HCT116 (cell line): ENCODE data around the gene KRTAP5-4.

ENCODE experiments used
- CEBPB ChIP-seq: IDR thresholded peaks from 2 replicates; pipeline ENCODE4 v1.6.1; 2012; ENCODE audit warnings: low read depth
- EZH2 ChIP-seq: fragments of 200-600 bp; sonication (generic); IDR thresholded peaks from 2 replicates; pipeline ENCODE4 v1.6.1; 2017; ENCODE audit warnings: antibody characterized with exemption, mixed run types
- JUND ChIP-seq: IDR thresholded peaks from 2 replicates; pipeline ENCODE4 v1.6.1; 2012
- YY1 ChIP-seq: IDR thresholded peaks from 2 replicates; pipeline ENCODE4 v1.6.1; 2011; ENCODE audit warnings: low read length, low read depth, moderate library complexity, mild to moderate bottlenecking; ENCODE audit not compliant: insufficient replicate concordance; ENCODE audit errors: extremely low read depth
- ZBTB33 ChIP-seq: IDR thresholded peaks from 2 replicates; pipeline ENCODE4 v1.6.1; 2011; ENCODE audit warnings: mild to moderate bottlenecking, low read length, moderate library complexity; ENCODE audit not compliant: insufficient replicate concordance; ENCODE audit errors: extremely low read depth
- ZFX ChIP-seq: fragments of 450-650 bp; IDR thresholded peaks from 2 replicates; pipeline ENCODE4 v1.6.1; 2017
- TF ChIP-seq, protein P1 (sequence below), 3 experiments: fragments of 200-600 bp in 1 of 3; sonication (generic) in 1 of 3; IDR thresholded peaks in 2 of 3; conservative IDR thresholded peaks in 1 of 3; 2 replicates each; pipeline ENCODE4 v1.5.1; 2012 to 2017; ENCODE audit warnings: low read depth in 2 of 3, low read length in 2 of 3, antibody characterized with exemption in 1 of 3, borderline replicate concordance in 1 of 3, control low read depth in 1 of 3, mild to moderate bottlenecking in 1 of 3, mixed read lengths in 1 of 3, mixed run types in 1 of 3, moderate library complexity in 1 of 3; ENCODE audit not compliant: insufficient read depth in 1 of 3
- TF ChIP-seq, protein P2 (sequence below): IDR thresholded peaks from 2 replicates; pipeline ENCODE4 v1.6.1; 2012

- TF ChIP-seq CEBPB = no peak
- TF ChIP-seq, protein P1, sequence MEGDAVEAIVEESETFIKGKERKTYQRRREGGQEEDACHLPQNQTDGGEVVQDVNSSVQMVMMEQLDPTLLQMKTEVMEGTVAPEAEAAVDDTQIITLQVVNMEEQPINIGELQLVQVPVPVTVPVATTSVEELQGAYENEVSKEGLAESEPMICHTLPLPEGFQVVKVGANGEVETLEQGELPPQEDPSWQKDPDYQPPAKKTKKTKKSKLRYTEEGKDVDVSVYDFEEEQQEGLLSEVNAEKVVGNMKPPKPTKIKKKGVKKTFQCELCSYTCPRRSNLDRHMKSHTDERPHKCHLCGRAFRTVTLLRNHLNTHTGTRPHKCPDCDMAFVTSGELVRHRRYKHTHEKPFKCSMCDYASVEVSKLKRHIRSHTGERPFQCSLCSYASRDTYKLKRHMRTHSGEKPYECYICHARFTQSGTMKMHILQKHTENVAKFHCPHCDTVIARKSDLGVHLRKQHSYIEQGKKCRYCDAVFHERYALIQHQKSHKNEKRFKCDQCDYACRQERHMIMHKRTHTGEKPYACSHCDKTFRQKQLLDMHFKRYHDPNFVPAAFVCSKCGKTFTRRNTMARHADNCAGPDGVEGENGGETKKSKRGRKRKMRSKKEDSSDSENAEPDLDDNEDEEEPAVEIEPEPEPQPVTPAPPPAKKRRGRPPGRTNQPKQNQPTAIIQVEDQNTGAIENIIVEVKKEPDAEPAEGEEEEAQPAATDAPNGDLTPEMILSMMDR (IDR thresholded peaks at IDR 0.05 in 2 of 3, conservative IDR thresholded peaks at IDR 0.05 in 1 of 3; ENCODE audit: borderline replicate concordance in 1 of 3, insufficient read depth in 1 of 3, low read depth in 2 of 3, low read length in 2 of 3) = no peak
- TF ChIP-seq EZH2 = no peak
- no peak for TF ChIP-seq ZBTB33
- TF ChIP-seq JUND = no peak
- TF ChIP-seq ZFX = no peak
- TF ChIP-seq YY1 = no peak
- TF ChIP-seq, protein P2, sequence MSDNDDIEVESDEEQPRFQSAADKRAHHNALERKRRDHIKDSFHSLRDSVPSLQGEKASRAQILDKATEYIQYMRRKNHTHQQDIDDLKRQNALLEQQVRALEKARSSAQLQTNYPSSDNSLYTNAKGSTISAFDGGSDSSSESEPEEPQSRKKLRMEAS = no peak
Observed at GRCh38 chr11:1636291-1636950, 14.5 kb upstream of the KRTAP5-4 start.
